AG04450 (cell line): ENCODE data around the gene KMT2E. TPM values are rescaled to one million over a fixed set of nuclear protein-coding genes. Genes with fewer than 3 reads are reported as not detected.

Experiments
- CTCF ChIA-PET: fragments of 300-600, 350-600 bp; formaldehyde crosslinking; extraction: SDS; loops from one replicate; lab custom pipeline; 2022; ENCODE audit warnings: antibody characterized with exemption, inconsistent platforms; lab: Charles Lee
- POLR2A ChIA-PET: fragments of 350-600 bp; formaldehyde crosslinking; extraction: SDS; loops from one replicate; lab custom pipeline; 2021; ENCODE audit warnings: antibody characterized with exemption, inconsistent platforms; lab: Yijun Ruan, JAX
- DNase-seq: peaks from one replicate; pipeline ENCODE4 v3.0.0-alpha.2; 2011; ENCODE audit warnings: low read depth, low spot score
- H3K27ac ChIP-seq: one replicate; pipeline ENCODE4 v1.5.1; 2012; ENCODE audit warnings: low read depth, low read length, control low read depth
- H3K27me3 ChIP-seq: one replicate; pipeline ENCODE4 v1.6.0; 2012; ENCODE audit warnings: low read length; ENCODE audit not compliant: control insufficient read depth, insufficient read depth
- H3K4me3 ChIP-seq: 2 replicates; pipeline ENCODE4 v1.5.1; 2011; ENCODE audit warnings: mild to moderate bottlenecking, low read depth, low read length, control low read depth
- H3K9me3 ChIP-seq: 2 replicates; pipeline ENCODE4 v1.5.1; 2012; ENCODE audit warnings: low read length; ENCODE audit not compliant: control insufficient read depth, insufficient read depth
- CTCF ChIP-seq: IDR thresholded peaks from 2 replicates; pipeline ENCODE4 v1.5.1; 2011; ENCODE audit warnings: low read depth, low read length, control low read depth, inconsistent platforms
- polyA plus RNA-seq: library from polyadenylated mRNA; depleted of rRNA; stranded (reverse); fragments of >200 nt; gene quantifications from 2 replicates; pipeline ENCODE4 v1.2.3, GENCODE V29; 2011

KMT2E gene
- polyA plus RNA-seq, 1 experiment, result 13.8 TPM

DNA sequence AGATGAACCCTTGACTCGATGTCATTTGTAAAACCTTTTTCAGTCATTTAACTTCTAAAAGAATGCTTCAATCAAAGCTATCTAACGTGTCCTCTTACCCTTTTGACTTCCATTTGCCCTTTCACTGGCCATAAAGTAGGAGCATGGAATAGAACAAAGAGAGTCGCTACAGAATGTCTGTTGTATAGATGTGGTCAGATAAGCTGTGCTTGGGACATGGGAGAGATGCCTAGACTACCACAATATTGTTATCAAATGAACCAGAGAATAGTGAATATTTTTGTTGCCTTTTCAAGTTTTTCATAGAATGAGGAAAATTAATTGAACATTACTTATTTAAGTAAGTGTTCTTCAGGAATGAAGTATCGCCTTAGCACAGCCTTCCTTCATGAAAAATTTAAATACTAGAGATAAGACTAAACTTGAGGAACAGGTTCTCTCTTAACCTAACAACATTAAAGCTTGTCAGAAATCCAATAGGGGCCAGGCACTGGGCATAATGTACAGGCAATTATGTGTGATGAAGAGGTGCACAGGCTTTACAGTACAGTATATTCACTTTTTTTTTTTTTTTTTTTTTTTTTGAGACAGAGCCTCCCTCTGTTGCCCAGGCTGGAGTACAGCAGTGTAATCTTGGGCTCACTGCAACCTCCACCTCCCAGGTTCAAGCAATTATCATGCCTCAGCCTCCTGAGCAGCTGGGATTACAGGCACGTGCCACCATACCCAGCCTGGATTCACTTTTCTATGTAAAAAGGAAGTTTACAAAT lies 7.5 kb upstream of the KMT2E start:
- Histone ChIP-seq H3K9me3 (no peaks in the 10 kb centered on the region), H3K27me3 (no peaks in the 10 kb centered on the region), H3K27ac (no peak overlapping the region), H3K4me3 (no peak overlapping the region)
- ChIA-PET POLR2A (interaction anchor here (0.7 to 1.7 kb wide), 3 partner anchors 7 to 26 kb away, joined by 4 to 9 read pairs (median 5); no protein-coding TSS in a partner anchor), CTCF (interaction anchor here (0.7 to 6.4 kb wide), 4 partner anchors 16 to 376 kb away, joined by 3 to 41 read pairs (median 4); no protein-coding TSS in a partner anchor)
- DNase-seq, result no peak
- no peak for TF ChIP-seq CTCF

DNA sequence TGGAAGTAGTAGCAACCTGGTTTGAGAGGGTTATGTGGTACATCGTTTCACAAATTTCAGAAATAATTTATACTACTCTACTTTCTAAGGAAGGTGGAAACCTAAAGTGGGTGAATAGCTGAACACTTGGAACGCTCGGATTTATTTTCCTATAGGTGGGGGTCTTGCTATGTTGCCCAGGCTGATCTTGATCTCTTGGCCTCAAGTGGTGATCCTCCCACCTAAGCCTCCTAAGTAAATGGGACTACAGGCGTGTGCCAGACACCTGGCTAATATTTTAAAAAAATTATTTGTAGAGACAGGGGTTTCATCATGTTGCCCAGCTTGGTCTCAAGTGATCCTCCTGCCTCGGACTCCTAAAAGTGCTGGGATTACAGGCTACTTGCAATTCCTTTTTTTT lies 6.7 kb upstream of the KMT2E start:
- CTCF ChIA-PET, result interaction anchor here (0.7 to 6.4 kb wide), 2 partner anchors 27 to 375 kb away, joined by 6 to 41 read pairs; no protein-coding TSS in a partner anchor
- Histone ChIP-seq H3K9me3 (no peaks in the 10 kb centered on the region), H3K27ac (no peak overlapping the region), H3K4me3 (no peak overlapping the region), H3K27me3 (no peaks in the 10 kb centered on the region)
- no peak for TF ChIP-seq CTCF
- POLR2A ChIA-PET, result interaction anchor here (0.7 to 1.4 kb wide), 2 partner anchors 20 to 26 kb away, joined by 5 to 9 read pairs; no protein-coding TSS in a partner anchor
- DNase-seq, result no peak

- no peak for TF ChIP-seq CTCF
- ChIA-PET POLR2A (interaction anchor here (0.6 to 2.7 kb wide), 5 partner anchors 8 to 26 kb away, joined by 3 to 16 read pairs (median 3); no protein-coding TSS in a partner anchor), CTCF (interaction anchor here (0.8 to 6.4 kb wide), 6 partner anchors 11 to 126 kb away, joined by 3 to 41 read pairs (median 6); no protein-coding TSS in a partner anchor)
- Histone ChIP-seq H3K27me3 (no peaks in the 10 kb centered on the region), H3K9me3 (peaks cover 6% of the 10 kb centered on the region; the same call in 1 of the 2 replicates), H3K27ac (no peak overlapping the region), H3K4me3 (peak overlapping the region; percentile 97)
- no peak for DNase-seq
Observed at GRCh38 chr7:105009667-105010503, 4.1 kb upstream of the KMT2E start.

- peak overlapping the region; percentile 97 for H3K4me3 ChIP-seq
- peaks cover 6% of the 10 kb centered on the region; the same call in 1 of the 2 replicates for H3K9me3 ChIP-seq
- CTCF ChIA-PET, result interaction anchor here (0.8 to 6.4 kb wide), 4 partner anchors 13 to 127 kb away, joined by 4 to 41 read pairs (median 8); no protein-coding TSS in a partner anchor
- DNase-seq, result no peak
- POLR2A ChIA-PET, result interaction anchor here (0.6 to 2.7 kb wide), 4 partner anchors 9 to 27 kb away, joined by 3 to 16 read pairs (median 4); no protein-coding TSS in a partner anchor
- no peaks in the 10 kb centered on the region for H3K27me3 ChIP-seq
- TF ChIP-seq CTCF, result no peak
- no peak overlapping the region for H3K27ac ChIP-seq
Observed at GRCh38 chr7:105010504-105011130, 3.4 kb upstream of the KMT2E start.
